B cell (primary cell): Measurements from ENCODE around the gene ANAPC5. TPM values are rescaled to one million over a fixed set of nuclear protein-coding genes. Genes with fewer than 3 reads are reported as not detected.
"Not testable (repeated sequence)": the region's sequence is repeated elsewhere in the genome, so short reads cannot be mapped to it uniquely, and the experiment has no call there.

ENCODE experiments used
- ATAC-seq: fragments of 200-7000 bp; cut with Tn5 transposase; one replicate; pipeline ENCODE4 v1.10.0; 2021; ENCODE audit warnings: low read depth, mild to moderate bottlenecking, moderate number of reproducible peaks, moderate library complexity
- CTCF ChIA-PET: fragments of 350-600 bp; sonication (Branson Sonifier 250); formaldehyde crosslinking; loops from one replicate; lab custom pipeline; 2021; ENCODE audit warnings: antibody characterized with exemption, inconsistent platforms; lab: Charles Lee
- POLR2A ChIA-PET: fragments of 350-600 bp; sonication (Branson Sonifier 250); formaldehyde crosslinking; loops from one replicate; lab custom pipeline; 2021; ENCODE audit warnings: antibody characterized with exemption; lab: Charles Lee
- DNase-seq: peaks from one replicate; pipeline ENCODE4 v3.0.0; 2013
- H2AFZ ChIP-seq: 2 replicates; pipeline ENCODE4 v1.6.1; 2012; ENCODE audit warnings: mild to moderate bottlenecking, low read depth, low read length; ENCODE audit not compliant: insufficient read depth, poor library complexity, severe bottlenecking
- H3K27ac ChIP-seq, 2 donors: 1 replicate in 1 of 2; 2 replicates in 1 of 2; pipeline ENCODE4 v1.5.1; 2012 to 2013; ENCODE audit warnings: low read length in 2 of 2, mild to moderate bottlenecking in 2 of 2, moderate library complexity in 1 of 2
- H3K27me3 ChIP-seq, 4 experiments: fragments of 200-600 bp in 1 of 4; sonication (generic) in 1 of 4; replicated peaks in 1 of 4; 1 replicate in 2 of 4; 2 replicates in 2 of 4; pipeline versions ENCODE4 v1.6.1 to v1.7.0; 2013 to 2016; ENCODE audit warnings: low read length in 3 of 4, mild to moderate bottlenecking in 2 of 4, mixed read lengths in 1 of 4, moderate library complexity in 1 of 4; ENCODE audit not compliant: insufficient read depth in 4 of 4, control insufficient read depth in 3 of 4; ENCODE audit errors: control extremely low read depth in 1 of 4
- H3K36me3 ChIP-seq, 2 experiments: replicated peaks in 1 of 2; 1 replicate in 1 of 2; 2 replicates in 1 of 2; pipeline versions ENCODE4 v1.6.1 to v1.7.1; 2013; ENCODE audit warnings: low read length in 1 of 2; ENCODE audit not compliant: insufficient read depth in 2 of 2, control insufficient read depth in 1 of 2; ENCODE audit errors: control extremely low read depth in 1 of 2, extremely low read depth in 1 of 2
- H3K4me1 ChIP-seq, 2 donors: fragments of 200-600 bp in 1 of 2; sonication (generic) in 1 of 2; 1 replicate in 1 of 2; 2 replicates in 1 of 2; pipeline versions ENCODE4 v1.5.1 to v1.6.1; 2013 to 2017; ENCODE audit warnings: low read length in 2 of 2; ENCODE audit not compliant: control insufficient read depth in 2 of 2, insufficient read depth in 2 of 2
- H3K4me2 ChIP-seq: replicated peaks from 2 replicates; pipeline ENCODE3; 2012; ENCODE audit warnings: mild to moderate bottlenecking, low read depth, low read length; ENCODE audit not compliant: poor library complexity, severe bottlenecking
- H3K4me3 ChIP-seq, 5 experiments: fragments of 200-600 bp in 1 of 5; sonication (generic) in 1 of 5; 1 replicate in 3 of 5; 2 replicates in 2 of 5; pipeline versions ENCODE4 v1.5.1 to v1.7.0; 2011 to 2016; ENCODE audit warnings: low read length in 4 of 5, mild to moderate bottlenecking in 4 of 5, low read depth in 2 of 5, control low read depth in 1 of 5, moderate library complexity in 1 of 5; ENCODE audit not compliant: insufficient read depth in 1 of 5; ENCODE audit errors: control extremely low read depth in 1 of 5, extremely low read depth in 1 of 5
- H3K79me2 ChIP-seq: fragments of 200-600 bp; sonication (generic); one replicate; pipeline ENCODE4 v1.6.0; 2016; ENCODE audit warnings: low read length; ENCODE audit not compliant: control insufficient read depth, insufficient read depth
- H3K9ac ChIP-seq: fragments of 200-600 bp; sonication (generic); 2 replicates; pipeline ENCODE4 v1.6.1; 2017; ENCODE audit warnings: mild to moderate bottlenecking, low read length, moderate library complexity
- H3K9me3 ChIP-seq, 3 donors: one replicate each; pipeline versions ENCODE4 v1.6.1 to v1.7.1; 2013; ENCODE audit warnings: low read length in 2 of 3; ENCODE audit not compliant: control insufficient read depth in 2 of 3, insufficient read depth in 1 of 3; ENCODE audit errors: control extremely low read depth in 1 of 3
- H4K20me1 ChIP-seq: 2 replicates; pipeline ENCODE4 v1.6.0; 2012; ENCODE audit warnings: mild to moderate bottlenecking, low read length; ENCODE audit not compliant: insufficient read depth, control insufficient read depth, poor library complexity, severe bottlenecking
- H3K27ac Mint-ChIP-seq: one replicate; pipeline ENCODE4 v1.8.0; 2021; ENCODE audit warnings: mixed read lengths
- H3K27me3 Mint-ChIP-seq: one replicate; pipeline ENCODE4 v1.8.0; 2021; ENCODE audit warnings: mixed read lengths
- H3K4me1 Mint-ChIP-seq: one replicate; pipeline ENCODE4 v1.8.0; 2021; ENCODE audit warnings: mixed read lengths
- H3K4me3 Mint-ChIP-seq: one replicate; pipeline ENCODE4 v1.8.0; 2021; ENCODE audit warnings: mixed read lengths
- H3K9me3 Mint-ChIP-seq: one replicate; pipeline ENCODE4 v1.8.0; 2022; ENCODE audit warnings: mixed read lengths; ENCODE audit not compliant: insufficient read depth
- WGBS: methylation state at CpG from one replicate; pipeline ENCODE4 v1.1.5; 2013; ENCODE audit warnings: missing lambda C conversion rate; ENCODE audit not compliant: insufficient coverage; 5-methylcytosine and 5-hydroxymethylcytosine counted together
- intact Hi-C: fragments of 100-400 bp; cut with micrococcal nuclease; formaldehyde crosslinking; loops from one replicate; pipeline ENCODE4 v1.10.0; 2022
- polyA plus RNA-seq: library from polyadenylated mRNA; depleted of rRNA; stranded (reverse); fragments of >200 nt; gene quantifications from 2 replicates; pipeline ENCODE4 v1.2.3, GENCODE V29; 2012
- total RNA-seq, 2 donors: library from RNA; stranded (reverse); fragments of 120-200 nt in 1 of 2; gene quantifications; 1 replicate in 1 of 2; 2 replicates in 1 of 2; pipeline versions ENCODE4 v1.2.3 to v1.2.4, GENCODE V29; 2013 to 2022

ANAPC5 gene
- total and polyA plus RNA-seq, 2 donors (not counting 1 experiment from before 2014, with no cell fraction given) = 150 to 171 TPM

DNA sequence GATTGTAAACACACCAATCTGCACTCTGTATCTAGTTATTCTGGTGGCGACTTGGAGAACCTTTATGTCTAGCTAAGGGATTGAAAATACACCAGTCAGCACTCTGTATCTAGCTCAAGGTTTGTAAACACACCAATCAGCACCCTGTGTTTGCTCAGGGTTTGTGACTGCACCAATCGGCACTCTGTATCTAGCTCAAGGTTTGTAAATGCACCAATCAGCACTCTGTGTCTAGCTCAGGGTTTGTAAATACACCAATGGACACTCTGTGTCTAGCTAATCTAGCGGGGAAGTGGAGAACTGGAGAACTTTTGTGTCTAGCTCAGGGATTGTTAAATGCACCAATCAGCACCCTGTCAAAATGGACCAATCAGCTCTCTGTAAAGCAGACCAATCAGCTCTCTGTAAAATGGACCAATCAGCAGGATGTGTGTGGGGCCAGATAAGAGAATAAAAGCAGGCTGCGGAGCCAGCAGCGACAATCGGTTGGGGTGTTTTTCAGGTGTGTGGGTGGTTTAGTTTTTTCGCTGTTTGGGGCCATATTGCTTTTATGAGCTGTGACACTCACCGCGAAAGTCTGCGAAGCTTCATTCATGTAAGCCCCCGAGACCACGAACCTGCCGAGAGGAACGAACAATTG is 22.9 kb upstream of the ANAPC5 start:
- H3K4me3 Mint-ChIP-seq, H3K79me2 ChIP-seq, H3K27ac Mint-ChIP-seq, H3K4me3 ChIP-seq, H3K27me3 ChIP-seq, H3K9me3 ChIP-seq, H3K9me3 Mint-ChIP-seq, H3K27ac ChIP-seq, H2AFZ ChIP-seq, ATAC-seq, POLR2A ChIA-PET, H3K36me3 ChIP-seq, H3K9ac ChIP-seq, DNase-seq, intact Hi-C loops, H3K4me1 ChIP-seq, H3K27me3 Mint-ChIP-seq, H4K20me1 ChIP-seq, H3K4me1 Mint-ChIP-seq, H3K4me2 ChIP-seq: not testable (repeated sequence)
- CTCF ChIA-PET = interaction anchor here (0.6 to 0.8 kb wide), 2 partner anchors 40 to 432 kb away, joined by 4 read pairs; no protein-coding TSS in a partner anchor
- 84% methylated on average over 12 of the region's 14 CpGs for WGBS

DNA sequence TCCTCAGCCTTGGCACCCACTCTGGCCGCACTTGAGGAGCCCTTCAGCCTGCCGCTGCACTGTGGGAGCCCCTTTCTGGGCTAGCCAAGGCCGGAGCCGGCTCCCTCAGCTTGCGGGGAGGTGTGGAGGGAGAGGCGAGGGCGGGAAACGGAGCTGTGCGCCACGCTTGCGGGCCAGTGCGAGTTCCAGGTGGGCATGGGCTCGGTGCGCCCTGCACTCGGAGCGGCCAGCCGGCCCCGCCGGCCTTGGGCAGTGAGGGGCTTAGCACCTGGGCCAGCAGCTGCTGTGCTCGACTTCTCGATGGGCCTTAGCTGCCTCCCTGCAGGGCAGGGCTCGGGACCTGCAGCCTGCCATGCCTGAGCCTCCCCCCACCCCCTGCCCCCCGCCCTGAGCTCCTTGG is 22.1 kb upstream of the ANAPC5 start:
- CTCF ChIA-PET, H3K4me2 ChIP-seq, H4K20me1 ChIP-seq, ATAC-seq, H2AFZ ChIP-seq, H3K9ac ChIP-seq, intact Hi-C loops, DNase-seq, H3K4me1 ChIP-seq, H3K4me3 Mint-ChIP-seq, H3K9me3 ChIP-seq, H3K79me2 ChIP-seq, H3K27ac Mint-ChIP-seq, POLR2A ChIA-PET, H3K36me3 ChIP-seq, H3K4me1 Mint-ChIP-seq, H3K27ac ChIP-seq, H3K27me3 Mint-ChIP-seq, H3K9me3 Mint-ChIP-seq, H3K4me3 ChIP-seq, H3K27me3 ChIP-seq: not testable (repeated sequence)
- WGBS = 98% methylated on average over 20 of the region's 23 CpGs
